H1 (cell line): ENCODE data around the gene CLDN24. TPM values are rescaled to one million over a fixed set of nuclear protein-coding genes. Genes with fewer than 3 reads are reported as not detected.

Source experiments
- CBX5 ChIP-seq: fragments of 300-800, 300-1000 bp; sonication (generic); IDR thresholded peaks from 2 replicates; pipeline ENCODE4 v1.7.1; 2016; ENCODE audit warnings: antibody characterized with exemption, low read length, low read depth
- CTBP2 ChIP-seq: IDR thresholded peaks from 2 replicates; pipeline ENCODE4 v1.7.0; 2011; ENCODE audit warnings: borderline replicate concordance, mild to moderate bottlenecking, moderate library complexity, mixed read lengths, low read length; ENCODE audit not compliant: insufficient read depth, insufficient read length
- HDAC6 ChIP-seq: IDR thresholded peaks from one replicate; pipeline ENCODE4 v1.7.1; 2012; ENCODE audit warnings: low read depth, mild to moderate bottlenecking, inconsistent platforms, low read length, moderate library complexity
- NRF1 ChIP-seq: IDR thresholded peaks from 2 replicates; pipeline ENCODE4 v1.6.1; 2011; ENCODE audit warnings: mild to moderate bottlenecking, low read depth, low read length, improper control_type of control experiment
- SIX5 ChIP-seq: IDR thresholded peaks from 2 replicates; pipeline ENCODE4 v1.6.1; 2011; ENCODE audit warnings: mild to moderate bottlenecking, low read depth, low read length
- TAF7 ChIP-seq: optimal IDR thresholded peaks from 2 replicates; pipeline ENCODE3; 2011; ENCODE audit warnings: low read depth, mild to moderate bottlenecking, inconsistent platforms, low read length, moderate library complexity, borderline replicate concordance
- YY1 ChIP-seq: IDR thresholded peaks from 2 replicates; pipeline ENCODE4 v1.6.1; 2011; ENCODE audit warnings: low read depth, mild to moderate bottlenecking, low read length
- polyA plus RNA-seq, 7 experiments: library from polyadenylated mRNA; depleted of rRNA in 3 of 7; stranded (reverse) in 5 of 7; unstranded in 2 of 7; fragments of >200 nt in 5 of 7; fragments of 200-250 nt in 2 of 7; gene quantifications; 1 replicate in 5 of 7; 2 replicates in 1 of 7; 4 replicates in 1 of 7; pipeline versions ENCODE4 v1.2.1 to v1.2.3, GENCODE V29; 2011 to 2013; ENCODE audit warnings: missing spikeins in 2 of 7, mixed read lengths in 2 of 7
- total RNA-seq: library from RNA; stranded (reverse); fragmentation: NEBNext Ultra II Directional; extraction: Animal tissue kit (Norgen Biotek cat#: 25700); gene quantifications from 2 replicates; pipeline ENCODE4 v1.2.1, GENCODE V29; 2021

The CLDN24 gene
- total and polyA plus RNA-seq, 2 of the 8 experiments (the other 6 are each of a cell fraction or from before 2014, with no cell fraction given), result not detected

- TF ChIP-seq SIX5, result no peak
- TF ChIP-seq HDAC6, result no peak
- no peak for TF ChIP-seq TAF7
- no peak for TF ChIP-seq CTBP2
- no peak for TF ChIP-seq YY1
- no peak for TF ChIP-seq NRF1
- TF ChIP-seq CBX5, result no peak
- TF ChIP-seq, all 59 proteins: peak for 0
Observed at GRCh38 chr4:183286590-183287308, 35.5 kb downstream of the CLDN24 start (continued).
